ENCODE results near the gene TRIM17. TPM values are rescaled to one million over a fixed set of nuclear protein-coding genes. Genes with fewer than 3 reads are reported as not detected.

TRIM17 gene
- total RNA-seq, 4 donors from 2014 or later, result not detected

DNA sequence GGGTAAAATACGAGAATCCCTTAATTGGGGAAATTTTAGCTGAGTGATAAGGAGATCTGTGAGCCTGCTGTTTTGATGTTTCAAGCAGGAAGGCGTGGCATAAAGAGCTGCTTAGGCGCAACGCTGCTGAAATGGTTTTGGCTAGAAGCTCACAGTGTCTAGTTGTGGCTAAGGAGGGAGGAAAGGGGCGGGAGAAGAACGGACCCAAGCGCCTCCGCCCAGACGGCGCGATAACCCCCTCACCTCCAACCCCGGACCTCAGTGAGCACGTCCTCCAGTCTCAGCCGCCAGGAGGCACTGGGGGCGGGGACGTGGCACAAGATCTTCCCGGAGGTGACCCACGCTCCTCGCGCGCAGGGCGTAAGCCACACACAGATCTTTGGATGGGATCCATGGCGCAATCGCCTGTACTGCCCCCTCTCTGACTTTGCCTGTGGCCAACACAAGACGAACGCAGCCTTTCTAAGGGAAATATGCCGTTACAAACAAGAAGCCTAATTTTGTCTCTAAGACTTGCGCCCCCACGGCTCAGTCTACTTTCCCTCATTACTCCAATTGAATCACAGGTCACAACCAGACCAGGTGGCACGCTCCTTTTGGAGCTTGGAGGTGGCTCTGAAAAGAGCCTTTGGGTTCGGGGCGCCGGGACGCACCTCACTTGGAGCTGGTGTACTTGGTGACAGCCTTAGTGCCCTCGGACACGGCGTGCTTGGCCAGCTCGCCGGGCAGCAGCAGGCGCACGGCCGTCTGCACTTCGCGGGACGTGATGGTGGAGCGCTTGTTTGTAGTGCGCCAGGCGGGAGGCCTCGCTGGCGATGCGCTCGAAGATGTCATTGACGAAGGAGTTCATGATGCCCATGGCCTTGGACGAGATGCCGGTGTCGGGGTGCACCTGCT lies 47.1 kb upstream of the TRIM17 start:
- intact Hi-C loops (cut with DNase I; ENCODE audit: low total_unique reads), result no loop called here
- no peaks in the 10 kb centered on the region for H3K36me3 ChIP-seq
- peaks cover 0 to 23% (median 12%) of the 10 kb centered on the region in 4 donors for H3K4me1 ChIP-seq
- TF ChIP-seq POLR2AphosphoS5 (IDR thresholded peaks at IDR 0.05) (no peak), POLR2A (IDR thresholded peaks at IDR 0.05) (no peak), EP300 (IDR thresholded peaks at IDR 0.05; ENCODE audit: low read depth) (no peak)
- TF ChIP-seq, protein P1, sequence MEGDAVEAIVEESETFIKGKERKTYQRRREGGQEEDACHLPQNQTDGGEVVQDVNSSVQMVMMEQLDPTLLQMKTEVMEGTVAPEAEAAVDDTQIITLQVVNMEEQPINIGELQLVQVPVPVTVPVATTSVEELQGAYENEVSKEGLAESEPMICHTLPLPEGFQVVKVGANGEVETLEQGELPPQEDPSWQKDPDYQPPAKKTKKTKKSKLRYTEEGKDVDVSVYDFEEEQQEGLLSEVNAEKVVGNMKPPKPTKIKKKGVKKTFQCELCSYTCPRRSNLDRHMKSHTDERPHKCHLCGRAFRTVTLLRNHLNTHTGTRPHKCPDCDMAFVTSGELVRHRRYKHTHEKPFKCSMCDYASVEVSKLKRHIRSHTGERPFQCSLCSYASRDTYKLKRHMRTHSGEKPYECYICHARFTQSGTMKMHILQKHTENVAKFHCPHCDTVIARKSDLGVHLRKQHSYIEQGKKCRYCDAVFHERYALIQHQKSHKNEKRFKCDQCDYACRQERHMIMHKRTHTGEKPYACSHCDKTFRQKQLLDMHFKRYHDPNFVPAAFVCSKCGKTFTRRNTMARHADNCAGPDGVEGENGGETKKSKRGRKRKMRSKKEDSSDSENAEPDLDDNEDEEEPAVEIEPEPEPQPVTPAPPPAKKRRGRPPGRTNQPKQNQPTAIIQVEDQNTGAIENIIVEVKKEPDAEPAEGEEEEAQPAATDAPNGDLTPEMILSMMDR (IDR thresholded peaks at IDR 0.05), result no peak
- H3K27me3 ChIP-seq, result peaks cover 96% of the 10 kb centered on the region
- 7 to 11% methylated on average over 6 to 43 of the region's 56 CpGs for WGBS, 2 donors (ENCODE audit: low coverage in 1 of 2)
- in situ Hi-C loops (cut with MboI; ENCODE audit: low pct_ligation_motif_present in 1 of 4, low pct_unique_long_range_greater_than_20kb in 1 of 4, low sequenced_read_pairs in 3 of 4), result no loop called here
- peak overlapping the region in 2 of 4 donors; percentile 15 to 29 for H3K4me3 ChIP-seq
- DNase-seq, result peak; percentile 39
- H3K27ac ChIP-seq, result peak overlapping the region in 1 of 4 donors; percentile 0
- H3K9me3 ChIP-seq, result no peaks in the 10 kb centered on the region

DNA sequence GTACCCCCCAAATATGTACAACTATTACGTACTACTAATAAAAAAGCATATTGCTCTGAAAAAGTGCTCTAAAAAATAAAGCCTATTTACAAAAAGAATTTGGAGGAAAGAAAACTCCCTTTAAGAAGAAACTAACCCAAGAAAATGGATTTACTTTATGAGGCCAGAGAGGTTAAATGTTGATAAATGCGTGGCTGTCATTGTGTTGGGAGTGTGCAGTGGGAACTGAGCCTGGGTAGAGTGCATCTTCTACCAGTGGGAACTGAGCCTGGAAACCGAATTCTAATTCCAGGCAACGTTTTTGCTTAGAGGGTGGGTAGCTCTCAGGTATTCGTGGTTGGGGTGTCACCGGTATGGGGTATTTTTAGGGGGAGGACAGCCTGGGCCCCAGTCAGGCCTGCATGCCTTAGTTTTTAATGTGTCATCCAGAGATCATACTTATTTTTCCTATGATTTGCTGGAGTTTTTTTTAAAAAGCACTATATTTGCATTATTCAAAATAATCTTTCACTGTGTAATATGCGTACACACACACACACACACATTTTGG lies 46.4 kb upstream of the TRIM17 start:
- TF ChIP-seq, protein P1 (IDR thresholded peaks at IDR 0.05), result no peak
- no peak for TF ChIP-seq EP300 (IDR thresholded peaks at IDR 0.05; ENCODE audit: low read depth)
- TF ChIP-seq POLR2A (IDR thresholded peaks at IDR 0.05), result no peak
- no peak for TF ChIP-seq POLR2AphosphoS5 (IDR thresholded peaks at IDR 0.05)
- no peak for DNase-seq
- Histone ChIP-seq H3K9me3 (no peaks in the 10 kb centered on the region), H3K4me1 (peaks cover 0 to 28% (median 13%) of the 10 kb centered on the region in 4 donors), H3K27me3 (peaks cover 89% of the 10 kb centered on the region), H3K36me3 (no peaks in the 10 kb centered on the region), H3K27ac (peak overlapping the region in 1 of 4 donors; percentile 0), H3K4me3 (no peak overlapping the region)
- in situ Hi-C loops (cut with MboI; ENCODE audit: low pct_ligation_motif_present in 1 of 4, low pct_unique_long_range_greater_than_20kb in 1 of 4, low sequenced_read_pairs in 3 of 4) (no loop called here), intact Hi-C loops (cut with DNase I; ENCODE audit: low total_unique reads) (no loop called here)
- WGBS, 2 donors (ENCODE audit: low coverage in 1 of 2), result 56 to 63% methylated on average over 2 to 7 of the region's 7 CpGs

DNA sequence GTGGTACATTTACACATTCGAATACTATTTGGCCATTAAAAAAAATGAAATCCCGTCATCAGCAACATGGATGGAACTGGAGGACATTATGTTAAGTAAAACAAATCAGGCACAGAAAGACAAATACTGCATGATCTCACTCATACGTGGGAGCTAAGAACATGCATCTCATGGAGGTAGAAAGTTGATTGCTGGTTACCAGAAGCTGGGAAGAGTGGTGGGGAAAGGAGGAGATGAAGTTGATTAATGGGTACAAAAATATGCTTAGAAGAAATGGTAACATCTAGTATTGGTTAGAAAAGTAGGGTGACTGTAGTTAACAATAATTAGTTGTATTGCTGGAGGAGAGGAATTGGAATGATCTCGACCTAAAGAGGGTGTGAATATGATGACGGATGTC lies 45.9 kb upstream of the TRIM17 start:
- intact Hi-C loops (cut with DNase I; ENCODE audit: low total_unique reads), result no loop called here
- Histone ChIP-seq H3K4me1 (peaks cover 0 to 30% (median 13%) of the 10 kb centered on the region in 4 donors), H3K27ac (no peak overlapping the region), H3K27me3 (peaks cover 85% of the 10 kb centered on the region), H3K36me3 (no peaks in the 10 kb centered on the region), H3K9me3 (no peaks in the 10 kb centered on the region), H3K4me3 (no peak overlapping the region)
- DNase-seq, result no peak
- WGBS, 2 donors (ENCODE audit: low coverage in 1 of 2), result 77% methylated on average over 4 to 5 of the region's 5 CpGs
- in situ Hi-C loops (cut with MboI; ENCODE audit: low pct_ligation_motif_present in 1 of 4, low pct_unique_long_range_greater_than_20kb in 1 of 4, low sequenced_read_pairs in 3 of 4), result no loop called here
- no peak for TF ChIP-seq EP300 (IDR thresholded peaks at IDR 0.05; ENCODE audit: low read depth)
- no peak for TF ChIP-seq POLR2A (IDR thresholded peaks at IDR 0.05)
- TF ChIP-seq, protein P1 (IDR thresholded peaks at IDR 0.05), result no peak
- no peak for TF ChIP-seq POLR2AphosphoS5 (IDR thresholded peaks at IDR 0.05)

DNA sequence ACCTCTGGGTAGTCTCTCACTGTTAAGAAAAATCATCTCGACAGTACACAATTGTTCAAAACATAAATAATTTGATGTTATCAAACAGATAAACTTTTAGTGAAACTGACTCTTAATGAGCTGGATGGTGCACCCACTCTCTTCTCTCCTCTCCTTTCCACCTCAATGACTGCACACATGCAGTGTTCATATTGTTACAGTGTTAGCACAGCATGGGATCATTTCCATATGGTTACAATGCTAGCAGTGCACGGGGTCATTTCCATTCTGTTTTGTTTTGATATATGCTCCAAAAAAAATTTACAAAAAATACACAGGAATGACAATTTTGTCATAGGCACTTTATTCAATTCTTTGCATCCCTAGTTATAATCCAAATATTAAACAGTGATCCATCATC lies 44.2 kb upstream of the TRIM17 start:
- Histone ChIP-seq H3K9me3 (no peaks in the 10 kb centered on the region), H3K27me3 (peaks cover 78% of the 10 kb centered on the region), H3K27ac (no peak overlapping the region), H3K36me3 (no peaks in the 10 kb centered on the region), H3K4me1 (peaks cover 0 to 47% (median 23%) of the 10 kb centered on the region in 4 donors), H3K4me3 (no peak overlapping the region)
- intact Hi-C loops (cut with DNase I; ENCODE audit: low total_unique reads), result no loop called here
- in situ Hi-C loops (cut with MboI; ENCODE audit: low pct_ligation_motif_present in 1 of 4, low pct_unique_long_range_greater_than_20kb in 1 of 4, low sequenced_read_pairs in 3 of 4), result no loop called here
- no peak for TF ChIP-seq POLR2AphosphoS5 (IDR thresholded peaks at IDR 0.05)
- TF ChIP-seq POLR2A (IDR thresholded peaks at IDR 0.05), result no peak
- TF ChIP-seq EP300 (IDR thresholded peaks at IDR 0.05; ENCODE audit: low read depth), result no peak
- TF ChIP-seq, protein P1 (IDR thresholded peaks at IDR 0.05), result no peak
- no peak for DNase-seq
- 81 to 89% methylated on average over 2 of the region's 2 CpGs for WGBS, 2 donors (ENCODE audit: low coverage in 1 of 2)
